ENCODE data around the gene VSIR.

VSIR gene

GRCh38 chr10:71782221-71782916 is 9.0 kb upstream of the VSIR start:
- Histone ChIP-seq H2AFZ (ENCODE audit: low read depth, low read length) (no peak overlapping the region), H4K91ac (ENCODE audit: low read length) (no peak overlapping the region), H3K36me3 (ENCODE audit: control insufficient read depth in 1 of 2, insufficient read depth in 2 of 2, low read depth in 1 of 2, low read length in 2 of 2) (no peaks in the 10 kb centered on the region), H3K23ac (ENCODE audit: low read length in 2 of 2) (no peak overlapping the region), H2AK5ac (ENCODE audit: low read length, severe bottlenecking) (no peak overlapping the region), H3K27me3 (ENCODE audit: control insufficient read depth in 1 of 2, insufficient read depth in 1 of 2, low read length in 2 of 2) (peaks cover 51 to 60% of the 10 kb centered on the region in 2 experiments), H3K4me2 (ENCODE audit: low read length, poor library complexity, severe bottlenecking) (no peak overlapping the region), H2BK120ac (ENCODE audit: low read depth, low read length) (no peak overlapping the region), H3K18ac (ENCODE audit: low read depth in 1 of 2, low read length in 2 of 2) (no peak overlapping the region), H3K14ac (ENCODE audit: low read length in 2 of 2) (no peak overlapping the region), H3K9ac (ENCODE audit: low read length) (no peak overlapping the region), H2BK5ac (ENCODE audit: low read depth, low read length, poor library complexity, severe bottlenecking) (no peak overlapping the region), H2BK15ac (ENCODE audit: low read depth, poor library complexity, severe bottlenecking) (no peak overlapping the region), H3K4me1 (ENCODE audit: control insufficient read depth, insufficient read depth, low read depth, low read length) (no peaks in the 10 kb centered on the region), H3K4me3 (ENCODE audit: insufficient read depth in 1 of 2, low read depth in 1 of 2, low read length in 2 of 2) (no peak overlapping the region), H2BK12ac (ENCODE audit: low read length in 2 of 2) (no peak overlapping the region), H4K8ac (ENCODE audit: low read length) (no peak overlapping the region), H3K79me1 (replicated peaks; ENCODE audit: low read length, poor library complexity, severe bottlenecking) (no peaks in the 10 kb centered on the region), H3K9me3 (ENCODE audit: control insufficient read depth, low read length) (no peaks in the 10 kb centered on the region), H3K4ac (ENCODE audit: low read depth in 1 of 2, low read length in 2 of 2) (no peak overlapping the region), H3K27ac (ENCODE audit: low read length, poor library complexity, severe bottlenecking) (no peak overlapping the region)
- 80% methylated on average over 6 of the region's 6 CpGs for WGBS
- no peak for DNase-seq

GRCh38 chr10:71780719-71781118 is 7.4 kb upstream of the VSIR start:
- H3K9me3 ChIP-seq (ENCODE audit: control insufficient read depth, low read length): no peaks in the 10 kb centered on the region
- H3K4me2 ChIP-seq (ENCODE audit: low read length, poor library complexity, severe bottlenecking): no peak overlapping the region
- H2AFZ ChIP-seq (ENCODE audit: low read depth, low read length): no peak overlapping the region
- H2AK5ac ChIP-seq (ENCODE audit: low read length, severe bottlenecking): no peak overlapping the region
- H2BK12ac ChIP-seq (ENCODE audit: low read length in 2 of 2): no peak overlapping the region
- no peak overlapping the region for H2BK15ac ChIP-seq (ENCODE audit: low read depth, poor library complexity, severe bottlenecking)
- H3K4me3 ChIP-seq (ENCODE audit: insufficient read depth in 1 of 2, low read depth in 1 of 2, low read length in 2 of 2): no peak overlapping the region
- H3K36me3 ChIP-seq (ENCODE audit: control insufficient read depth in 1 of 2, insufficient read depth in 2 of 2, low read depth in 1 of 2, low read length in 2 of 2): no peaks in the 10 kb centered on the region
- no peak overlapping the region for H4K8ac ChIP-seq (ENCODE audit: low read length)
- H3K79me1 ChIP-seq (replicated peaks; ENCODE audit: low read length, poor library complexity, severe bottlenecking): no peaks in the 10 kb centered on the region
- WGBS: 78% methylated on average over 9 of the region's 9 CpGs
- no peak for DNase-seq
- no peak overlapping the region for H3K18ac ChIP-seq (ENCODE audit: low read depth in 1 of 2, low read length in 2 of 2)
- no peak overlapping the region for H3K23ac ChIP-seq (ENCODE audit: low read length in 2 of 2)
- peaks cover 44 to 55% of the 10 kb centered on the region in 2 experiments for H3K27me3 ChIP-seq (ENCODE audit: control insufficient read depth in 1 of 2, insufficient read depth in 1 of 2, low read length in 2 of 2)
- H4K91ac ChIP-seq (ENCODE audit: low read length): no peak overlapping the region
- H2BK120ac ChIP-seq (ENCODE audit: low read depth, low read length): no peak overlapping the region
- H3K27ac ChIP-seq (ENCODE audit: low read length, poor library complexity, severe bottlenecking): no peak overlapping the region
- H3K4ac ChIP-seq (ENCODE audit: low read depth in 1 of 2, low read length in 2 of 2): no peak overlapping the region
- H2BK5ac ChIP-seq (ENCODE audit: low read depth, low read length, poor library complexity, severe bottlenecking): no peak overlapping the region
- no peak overlapping the region for H3K9ac ChIP-seq (ENCODE audit: low read length)
- H3K14ac ChIP-seq (ENCODE audit: low read length in 2 of 2): no peak overlapping the region
- no peaks in the 10 kb centered on the region for H3K4me1 ChIP-seq (ENCODE audit: control insufficient read depth, insufficient read depth, low read depth, low read length)

GRCh38 chr10:71780156-71780555 is 6.8 kb upstream of the VSIR start:
- no peak for DNase-seq
- no peak overlapping the region for H2BK12ac ChIP-seq (ENCODE audit: low read length in 2 of 2)

GRCh38 chr10:71779641-71780040 is 6.3 kb upstream of the VSIR start:
- H2AK5ac ChIP-seq (ENCODE audit: low read length, severe bottlenecking): no peak overlapping the region
- H4K8ac ChIP-seq (ENCODE audit: low read length): no peak overlapping the region
- H3K4ac ChIP-seq (ENCODE audit: low read depth in 1 of 2, low read length in 2 of 2): no peak overlapping the region
- H3K18ac ChIP-seq (ENCODE audit: low read depth in 1 of 2, low read length in 2 of 2): no peak overlapping the region
- no peak overlapping the region for H2BK12ac ChIP-seq (ENCODE audit: low read length in 2 of 2)
- peaks cover 33 to 62% of the 10 kb centered on the region in 2 experiments for H3K27me3 ChIP-seq (ENCODE audit: control insufficient read depth in 1 of 2, insufficient read depth in 1 of 2, low read length in 2 of 2)
- no peak overlapping the region for H4K91ac ChIP-seq (ENCODE audit: low read length)
- no peaks in the 10 kb centered on the region for H3K9me3 ChIP-seq (ENCODE audit: control insufficient read depth, low read length)
- no peak overlapping the region for H2BK15ac ChIP-seq (ENCODE audit: low read depth, poor library complexity, severe bottlenecking)
- no peaks in the 10 kb centered on the region for H3K4me1 ChIP-seq (ENCODE audit: control insufficient read depth, insufficient read depth, low read depth, low read length)
- no peaks in the 10 kb centered on the region for H3K79me1 ChIP-seq (replicated peaks; ENCODE audit: low read length, poor library complexity, severe bottlenecking)
- H2BK5ac ChIP-seq (ENCODE audit: low read depth, low read length, poor library complexity, severe bottlenecking): no peak overlapping the region
- no peak overlapping the region for H3K4me3 ChIP-seq (ENCODE audit: insufficient read depth in 1 of 2, low read depth in 1 of 2, low read length in 2 of 2)
- no peak overlapping the region for H3K4me2 ChIP-seq (ENCODE audit: low read length, poor library complexity, severe bottlenecking)
- 87% methylated on average over 6 of the region's 6 CpGs for whole genome bisulfite sequencing
- no peak overlapping the region for H3K23ac ChIP-seq (ENCODE audit: low read length in 2 of 2)
- DNase-seq: no peak
- no peak overlapping the region for H3K14ac ChIP-seq (ENCODE audit: low read length in 2 of 2)
- no peaks in the 10 kb centered on the region for H3K36me3 ChIP-seq (ENCODE audit: control insufficient read depth in 1 of 2, insufficient read depth in 2 of 2, low read depth in 1 of 2, low read length in 2 of 2)
- H3K27ac ChIP-seq (ENCODE audit: low read length, poor library complexity, severe bottlenecking): no peak overlapping the region
- no peak overlapping the region for H2AFZ ChIP-seq (ENCODE audit: low read depth, low read length)
- H3K9ac ChIP-seq (ENCODE audit: low read length): no peak overlapping the region
- H2BK120ac ChIP-seq (ENCODE audit: low read depth, low read length): no peak overlapping the region

More at GRCh38 chr10:71780156-71780555, 6.8 kb upstream of the VSIR start:
- Histone ChIP-seq H2AK5ac (ENCODE audit: low read length, severe bottlenecking) (no peak overlapping the region), H3K9ac (ENCODE audit: low read length) (no peak overlapping the region), H4K91ac (ENCODE audit: low read length) (no peak overlapping the region), H3K4me1 (ENCODE audit: control insufficient read depth, insufficient read depth, low read depth, low read length) (no peaks in the 10 kb centered on the region), H3K14ac (ENCODE audit: low read length in 2 of 2) (no peak overlapping the region), H3K23ac (ENCODE audit: low read length in 2 of 2) (no peak overlapping the region), H2BK120ac (ENCODE audit: low read depth, low read length) (no peak overlapping the region), H3K9me3 (ENCODE audit: control insufficient read depth, low read length) (no peaks in the 10 kb centered on the region), H2BK15ac (ENCODE audit: low read depth, poor library complexity, severe bottlenecking) (no peak overlapping the region), H3K4ac (ENCODE audit: low read depth in 1 of 2, low read length in 2 of 2) (no peak overlapping the region), H3K18ac (ENCODE audit: low read depth in 1 of 2, low read length in 2 of 2) (no peak overlapping the region), H3K36me3 (ENCODE audit: control insufficient read depth in 1 of 2, insufficient read depth in 2 of 2, low read depth in 1 of 2, low read length in 2 of 2) (no peaks in the 10 kb centered on the region), H3K4me3 (ENCODE audit: insufficient read depth in 1 of 2, low read depth in 1 of 2, low read length in 2 of 2) (no peak overlapping the region), H3K27ac (ENCODE audit: low read length, poor library complexity, severe bottlenecking) (no peak overlapping the region), H2BK5ac (ENCODE audit: low read depth, low read length, poor library complexity, severe bottlenecking) (no peak overlapping the region), H3K79me1 (replicated peaks; ENCODE audit: low read length, poor library complexity, severe bottlenecking) (no peaks in the 10 kb centered on the region), H3K27me3 (ENCODE audit: control insufficient read depth in 1 of 2, insufficient read depth in 1 of 2, low read length in 2 of 2) (peaks cover 38 to 61% of the 10 kb centered on the region in 2 experiments), H4K8ac (ENCODE audit: low read length) (no peak overlapping the region), H3K4me2 (ENCODE audit: low read length, poor library complexity, severe bottlenecking) (no peak overlapping the region), H2AFZ (ENCODE audit: low read depth, low read length) (no peak overlapping the region)
- 94% methylated on average over 7 of the region's 7 CpGs for WGBS

Data from mesenchymal stem cell (in vitro differentiated cells and primary cell).